Measurements from ENCODE around the gene SQSTM1.
"Not testable (repeated sequence)": the region's sequence is repeated elsewhere in the genome, so short reads cannot be mapped to it uniquely, and the experiment has no call there.

Gene SQSTM1

GRCh38 chr5:179827680-179828079 is 7.0 kb downstream of the SQSTM1 start:
- DNase-seq, result no peak

DNA sequence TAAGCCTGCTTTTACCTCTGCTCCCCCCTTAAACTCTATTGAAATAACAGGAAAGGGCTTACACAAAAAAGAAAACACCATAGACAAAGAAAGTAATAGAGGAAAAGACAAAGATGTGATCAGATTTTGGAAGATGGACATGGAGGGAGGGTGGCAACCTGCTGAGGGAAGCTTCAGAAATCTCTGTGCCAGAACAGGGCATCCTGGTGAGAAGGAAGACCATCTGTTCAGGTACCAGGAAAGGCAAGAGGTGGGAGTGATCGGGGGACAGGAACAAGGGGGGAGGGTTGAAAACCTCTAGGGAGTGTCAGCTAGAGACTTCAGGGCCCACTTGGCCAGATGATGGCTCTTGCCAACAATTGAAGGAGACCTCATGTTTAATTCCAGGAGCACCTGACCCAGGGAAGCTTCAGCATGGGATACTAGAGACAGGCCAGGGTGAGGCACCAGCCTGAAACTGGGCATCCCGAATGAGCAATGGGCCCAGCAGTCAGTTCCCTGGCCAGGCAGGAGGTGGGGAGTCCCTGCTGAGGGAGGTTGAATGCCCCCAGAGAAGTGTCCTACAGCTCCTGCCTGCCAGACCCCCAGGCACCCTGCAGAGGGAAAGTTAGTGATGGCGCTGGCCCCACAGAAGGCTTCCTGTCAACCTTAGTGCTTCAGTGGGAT is 8.2 kb downstream of the SQSTM1 start:
- no peak for DNase-seq

GRCh38 chr5:179829732-179830435 is 9.2 kb downstream of the SQSTM1 start:
- DNase-seq, result no peak

GRCh38 chr5:179830818-179831468 is 10.2 kb downstream of the SQSTM1 start:
- DNase-seq, result no peak

- DNase-seq, result no peak
These were observed 11.5 kb downstream of the SQSTM1 start for GRCh38 chr5:179832039-179832745.

DNA sequence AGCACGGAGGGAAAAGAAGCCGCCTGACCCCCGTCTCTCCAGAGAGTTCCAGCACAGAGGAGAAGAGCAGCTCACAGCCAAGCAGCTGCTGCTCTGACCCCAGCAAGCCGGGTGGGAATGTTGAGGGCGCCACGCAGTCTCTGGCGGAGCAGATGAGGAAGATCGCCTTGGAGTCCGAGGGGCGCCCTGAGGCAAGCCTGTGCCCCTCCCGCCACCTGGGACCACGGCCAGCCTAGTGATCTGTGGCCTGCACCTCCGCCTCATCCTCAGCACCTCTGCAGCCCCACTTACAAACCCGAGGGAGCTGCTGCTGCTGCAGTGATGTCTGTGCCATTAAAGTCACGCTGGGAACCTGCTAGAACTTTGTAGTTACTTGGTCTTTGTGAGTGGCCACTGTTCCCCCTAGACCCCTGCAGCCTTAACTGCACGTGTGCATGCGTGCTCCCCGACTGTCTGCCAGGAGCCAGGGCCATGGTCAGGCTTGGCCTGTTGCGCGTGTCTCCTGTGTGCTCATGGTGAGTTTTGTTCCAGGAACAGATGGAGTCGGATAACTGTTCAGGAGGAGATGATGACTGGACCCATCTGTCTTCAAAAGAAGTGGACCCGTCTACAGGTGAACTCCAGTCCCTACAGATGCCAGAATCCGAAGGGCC is 12.5 kb downstream of the SQSTM1 start:
- DNase-seq, result no peak

DNA sequence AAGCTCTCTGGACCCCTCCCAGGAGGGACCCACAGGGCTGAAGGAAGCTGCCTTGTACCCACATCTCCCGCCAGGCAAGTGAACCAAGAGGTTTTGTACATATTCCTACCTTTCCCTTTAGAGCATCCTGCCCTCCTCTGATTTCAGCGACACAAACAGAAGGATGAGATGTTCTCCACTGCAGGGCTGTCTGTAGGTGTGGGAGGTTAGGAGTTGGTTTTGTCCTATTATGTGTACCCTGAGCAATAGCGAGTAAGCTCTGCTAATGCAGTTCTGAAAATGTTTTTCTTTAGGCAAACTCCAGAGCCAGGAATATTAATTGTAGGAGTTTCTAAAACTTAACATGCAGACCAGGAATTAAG is 13.0 kb downstream of the SQSTM1 start:
- no peak for DNase-seq

DNA sequence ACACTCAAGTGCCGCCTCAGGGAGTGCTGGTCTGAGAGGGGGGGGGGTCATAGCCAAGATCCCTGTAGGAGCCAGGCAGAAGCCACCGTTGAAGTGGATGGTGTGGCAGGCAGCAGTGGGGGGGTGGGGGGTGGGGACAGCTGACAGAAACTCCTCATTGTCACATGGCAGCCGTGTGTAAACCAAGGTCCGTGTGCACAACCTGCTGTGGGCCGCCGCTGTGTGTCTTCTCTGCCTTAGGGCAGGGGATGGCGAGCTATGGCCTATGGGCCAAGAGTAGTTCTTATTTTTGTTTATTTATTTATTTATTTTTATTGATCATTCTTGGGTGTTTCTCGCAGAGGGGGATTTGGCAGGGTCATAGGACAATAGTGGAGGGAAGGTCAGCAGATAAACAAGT is 13.4 kb downstream of the SQSTM1 start:
- DNase-seq, result no peak

DNA sequence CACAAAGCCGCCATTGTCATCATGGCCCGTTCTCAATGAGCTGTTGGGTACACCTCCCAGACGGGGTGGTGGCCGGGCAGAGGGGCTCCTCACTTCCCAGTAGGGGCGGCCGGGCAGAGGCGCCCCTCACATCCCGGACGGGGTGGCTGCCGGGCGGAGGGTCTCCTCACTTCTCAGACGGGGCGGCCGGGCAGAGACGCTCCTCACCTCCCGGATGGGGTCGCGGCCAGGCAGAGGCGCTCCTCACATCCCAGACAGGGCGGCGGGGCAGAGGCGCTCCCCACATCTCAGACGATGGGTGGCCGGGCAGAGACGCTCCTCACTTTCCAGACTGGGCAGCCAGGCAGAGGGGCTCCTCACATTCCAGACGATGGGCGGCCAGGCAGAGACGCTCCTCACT is 14.2 kb downstream of the SQSTM1 start:
- not testable (repeated sequence) for DNase-seq

GRCh38 chr5:179836225-179837019 is 15.7 kb downstream of the SQSTM1 start:
- no peak for DNase-seq

- DNase-seq, result no peak
These were observed 16.6 kb downstream of the SQSTM1 start for GRCh38 chr5:179837076-179838011.

GRCh38 chr5:179839328-179840256 is 18.9 kb downstream of the SQSTM1 start:
- DNase-seq, result no peak

DNA sequence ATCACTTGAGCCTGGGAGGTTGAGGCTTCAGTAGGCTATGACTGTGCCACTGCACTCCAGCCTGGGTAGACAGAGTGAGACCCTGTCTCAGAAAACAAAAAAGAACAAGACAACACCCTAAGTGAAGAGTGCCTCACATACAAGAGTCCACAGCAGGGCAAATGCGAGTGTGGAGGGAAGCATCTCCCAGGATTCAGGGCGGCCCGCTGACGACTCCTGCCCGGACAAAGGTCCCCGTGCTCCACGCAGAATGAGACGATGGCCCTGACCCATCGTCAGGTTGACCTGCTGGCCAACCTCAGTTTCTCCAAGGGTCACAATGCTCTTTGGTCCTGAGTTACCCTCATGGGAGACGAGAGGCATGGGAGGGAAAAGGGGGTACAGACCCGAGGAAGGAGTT is 19.6 kb downstream of the SQSTM1 start:
- DNase-seq, result no peak

DNA sequence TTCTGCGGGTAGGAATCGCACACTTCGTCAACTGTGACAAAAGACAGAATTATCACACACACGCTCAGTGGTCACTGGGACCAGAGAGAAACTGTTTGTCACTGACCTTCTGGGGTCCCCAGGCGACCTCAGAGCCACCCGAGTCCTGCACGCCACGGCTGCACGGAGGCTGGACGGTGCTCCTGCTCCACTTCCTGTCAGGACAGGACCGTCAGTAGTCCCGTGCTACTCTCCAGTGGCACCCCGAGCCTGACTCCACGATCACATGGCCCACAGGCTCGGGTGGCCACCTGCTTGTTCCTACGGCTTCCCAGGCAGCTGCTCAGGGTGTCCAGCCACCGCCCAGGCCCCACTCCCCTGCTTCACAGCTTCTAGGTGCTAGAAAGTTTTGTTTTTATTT is 20.1 kb downstream of the SQSTM1 start:
- no peak for DNase-seq

- no peak for DNase-seq
These were observed 20.9 kb downstream of the SQSTM1 start for GRCh38 chr5:179841621-179842020.

GRCh38 chr5:179852993-179853547 is 32.4 kb downstream of the SQSTM1 start:
- no peak for DNase-seq

GRCh38 chr5:179854356-179854755 is 33.7 kb downstream of the SQSTM1 start:
- no peak for DNase-seq

DNA sequence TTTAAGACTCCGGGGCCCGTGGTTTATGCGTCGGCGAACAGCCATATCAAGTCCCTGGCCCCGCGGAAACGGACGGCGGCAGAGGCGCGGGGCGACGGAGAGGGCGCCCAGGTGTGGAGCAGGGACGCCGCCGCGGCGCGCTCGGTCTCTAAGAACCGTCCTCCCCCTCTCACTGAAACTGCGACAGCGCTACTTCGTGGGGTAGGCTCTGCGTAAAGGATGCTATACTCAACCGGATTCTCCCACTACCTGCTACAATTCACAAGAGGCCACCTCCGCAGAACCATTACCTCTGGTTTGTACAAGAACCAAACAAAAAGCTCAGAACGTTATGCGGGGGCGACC is 37.5 kb downstream of the SQSTM1 start:
- no peak for DNase-seq

- peak; percentile 89 for DNase-seq
These were observed 38.1 kb downstream of the SQSTM1 start, which contains the start of gene MRNIP for GRCh38 chr5:179858586-179859427. TSS of gene MRNIP (minus strand) at chr5:179858817. CDS start at chr5:179858796, 21 bp downstream.
